Measurements from ENCODE around the gene ZNF280C. TPM values are rescaled to one million over a fixed set of nuclear protein-coding genes. Genes with fewer than 3 reads are reported as not detected.
"Not testable (repeated sequence)": the region's sequence is repeated elsewhere in the genome, so short reads cannot be mapped to it uniquely, and the experiment has no call there.

ZNF280C gene
- total RNA-seq, 1 experiment from 2014 or later, result 5.3 TPM

GRCh38 chrX:130261296-130261893 is 7.3 kb downstream of the ZNF280C start:
- DNase-seq (ENCODE audit: low read depth), result no peak

GRCh38 chrX:130260316-130260715 is 8.4 kb downstream of the ZNF280C start:
- DNase-seq (ENCODE audit: low read depth), result no peak

GRCh38 chrX:130253916-130254315 is 14.8 kb downstream of the ZNF280C start:
- no peak for DNase-seq (ENCODE audit: low read depth)

- DNase-seq (ENCODE audit: low read depth), result no peak
Observed at GRCh38 chrX:130251671-130252070, 17.0 kb downstream of the ZNF280C start.

- no peak for DNase-seq (ENCODE audit: low read depth)
Observed at GRCh38 chrX:130247996-130248395, 20.7 kb downstream of the ZNF280C start.

- no peak for DNase-seq (ENCODE audit: low read depth)
Observed at GRCh38 chrX:130246084-130246483, 22.6 kb downstream of the ZNF280C start.

GRCh38 chrX:130245441-130245840 is 23.3 kb downstream of the ZNF280C start:
- DNase-seq (ENCODE audit: low read depth), result no peak

GRCh38 chrX:130231184-130231583 is 37.5 kb downstream of the ZNF280C start:
- not testable (repeated sequence) for DNase-seq (ENCODE audit: low read depth)

- no peak for DNase-seq (ENCODE audit: low read depth)
Observed at GRCh38 chrX:130228871-130229270, 39.8 kb downstream of the ZNF280C start.

- no peak for DNase-seq (ENCODE audit: low read depth)
Observed at GRCh38 chrX:130224810-130225209, 43.9 kb downstream of the ZNF280C start.

- no peak for DNase-seq (ENCODE audit: low read depth)
Observed at GRCh38 chrX:130216320-130216719, 52.4 kb downstream of the ZNF280C start.

- no peak for DNase-seq (ENCODE audit: low read depth)
Observed at GRCh38 chrX:130213376-130213775, 55.3 kb downstream of the ZNF280C start.

- no peak for DNase-seq (ENCODE audit: low read depth)
Observed at GRCh38 chrX:130212371-130212770, 56.3 kb downstream of the ZNF280C start.

- DNase-seq (ENCODE audit: low read depth), result no peak
Observed at GRCh38 chrX:130211415-130212186, 57.1 kb downstream of the ZNF280C start.

- no peak for DNase-seq (ENCODE audit: low read depth)
Observed at GRCh38 chrX:130204647-130205046, 64.1 kb downstream of the ZNF280C start.

GRCh38 chrX:130197464-130197863 is 71.2 kb downstream of the ZNF280C start:
- no peak for DNase-seq (ENCODE audit: low read depth)

GRCh38 chrX:130196466-130196865 is 72.2 kb downstream of the ZNF280C start:
- DNase-seq (ENCODE audit: low read depth), result no peak

GRCh38 chrX:130190801-130191200 is 77.9 kb downstream of the ZNF280C start:
- no peak for DNase-seq (ENCODE audit: low read depth)

- no peak for DNase-seq (ENCODE audit: low read depth)
Observed at GRCh38 chrX:130186651-130187050, 82.0 kb downstream of the ZNF280C start.

GRCh38 chrX:130184857-130185256 is 83.8 kb downstream of the ZNF280C start:
- no peak for DNase-seq (ENCODE audit: low read depth)

- DNase-seq (ENCODE audit: low read depth), result no peak
Observed at GRCh38 chrX:130184168-130184567, 84.5 kb downstream of the ZNF280C start.

GRCh38 chrX:130179579-130180215 is 89.0 kb downstream of the ZNF280C start:
- DNase-seq (ENCODE audit: low read depth), result no peak

GRCh38 chrX:130179170-130179569 is 89.5 kb downstream of the ZNF280C start:
- no peak for DNase-seq (ENCODE audit: low read depth)

All from Daoy (cell line).